Measurements from ENCODE around the gene NAALADL2.

The NAALADL2 gene

GRCh38 chr3:175651716-175652115 is 792.6 kb downstream of the NAALADL2 start:
- DNase-seq, result no peak

GRCh38 chr3:175655351-175655750 is 796.2 kb downstream of the NAALADL2 start:
- DNase-seq, result no peak

GRCh38 chr3:175656461-175656860 is 797.3 kb downstream of the NAALADL2 start:
- DNase-seq, result no peak

- no peak for DNase-seq
Measured at GRCh38 chr3:175659670-175660350, 800.7 kb downstream of the NAALADL2 start.

DNA sequence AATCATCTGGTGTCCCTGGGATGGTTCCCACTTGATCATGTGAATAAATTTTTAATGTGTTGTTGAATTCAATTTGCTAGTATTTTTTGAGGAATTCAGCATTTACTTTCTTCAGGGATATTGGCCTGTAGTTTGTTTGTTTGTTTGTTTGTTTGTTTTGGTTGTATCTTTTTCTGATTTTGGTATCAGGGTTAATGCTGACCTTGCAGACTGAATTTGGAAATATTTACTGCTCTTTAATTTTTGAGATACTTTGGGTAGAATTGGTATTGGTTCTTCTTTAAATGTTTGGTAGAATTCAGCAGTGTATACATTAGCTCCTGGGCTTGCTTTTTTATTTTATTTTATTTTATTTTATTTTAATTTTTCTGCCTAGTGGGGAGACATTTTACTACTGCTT is 803.7 kb downstream of the NAALADL2 start:
- DNase-seq, result no peak

DNA sequence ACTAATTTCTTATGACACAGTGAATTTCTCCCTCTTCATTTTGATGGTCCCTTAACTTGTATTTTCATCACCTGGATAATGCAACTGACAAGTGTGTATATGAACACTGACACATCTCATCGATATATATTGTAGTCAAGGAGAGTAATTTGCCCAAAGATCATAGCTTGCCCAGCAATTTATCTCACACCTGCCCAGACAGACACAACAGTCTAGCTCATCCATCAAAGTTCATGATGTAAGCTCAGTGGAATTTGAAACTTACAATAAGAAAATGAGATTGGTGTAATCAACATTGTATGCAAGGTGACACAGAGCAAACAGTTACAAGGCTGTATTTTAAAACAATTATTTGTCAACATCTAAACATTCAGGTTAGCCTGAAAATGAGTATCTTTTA is 805.8 kb downstream of the NAALADL2 start:
- no peak for DNase-seq

DNA sequence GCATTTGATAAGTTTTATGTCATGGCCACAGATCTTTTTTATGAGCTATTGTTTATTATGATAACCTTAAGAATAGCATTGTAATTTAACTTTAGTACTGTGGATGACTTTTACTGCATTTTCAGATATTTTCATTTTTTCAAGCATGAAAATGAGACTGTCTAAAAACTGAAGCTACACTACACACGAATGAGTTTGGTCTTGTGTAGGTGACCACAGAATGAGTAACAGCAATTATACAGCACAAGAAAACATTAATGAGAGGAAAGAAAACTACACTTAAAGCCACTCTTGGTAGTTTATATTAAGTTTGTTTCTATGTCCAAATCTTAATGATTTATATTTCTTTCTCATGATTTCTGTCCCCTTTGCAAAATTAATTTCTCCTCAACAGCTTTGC is 809.2 kb downstream of the NAALADL2 start:
- no peak for DNase-seq

DNA sequence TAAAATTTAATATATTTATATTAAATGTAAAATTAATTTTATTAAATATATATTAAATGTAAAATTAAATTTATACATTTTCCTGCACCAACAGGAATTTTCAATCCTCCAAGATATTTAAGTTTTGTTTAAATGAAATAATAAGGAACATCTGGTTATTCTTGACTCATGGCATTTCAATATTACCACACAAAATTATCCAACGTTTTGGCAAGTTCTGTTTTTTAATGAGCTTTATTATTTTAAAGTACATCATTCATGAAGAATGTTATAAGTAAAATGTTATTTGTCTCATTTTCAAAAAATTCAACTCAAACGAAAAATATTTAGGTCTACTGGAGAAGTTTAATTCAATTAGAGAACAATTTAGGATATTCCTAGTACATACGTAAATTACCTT is 811.4 kb downstream of the NAALADL2 start:
- no peak for DNase-seq

GRCh38 chr3:175672119-175672689 is 813.1 kb downstream of the NAALADL2 start:
- DNase-seq, result no peak

GRCh38 chr3:175679568-175679967 is 820.4 kb downstream of the NAALADL2 start:
- DNase-seq, result no peak

- no peak for DNase-seq
Measured at GRCh38 chr3:175692256-175692655, 833.1 kb downstream of the NAALADL2 start.

DNA sequence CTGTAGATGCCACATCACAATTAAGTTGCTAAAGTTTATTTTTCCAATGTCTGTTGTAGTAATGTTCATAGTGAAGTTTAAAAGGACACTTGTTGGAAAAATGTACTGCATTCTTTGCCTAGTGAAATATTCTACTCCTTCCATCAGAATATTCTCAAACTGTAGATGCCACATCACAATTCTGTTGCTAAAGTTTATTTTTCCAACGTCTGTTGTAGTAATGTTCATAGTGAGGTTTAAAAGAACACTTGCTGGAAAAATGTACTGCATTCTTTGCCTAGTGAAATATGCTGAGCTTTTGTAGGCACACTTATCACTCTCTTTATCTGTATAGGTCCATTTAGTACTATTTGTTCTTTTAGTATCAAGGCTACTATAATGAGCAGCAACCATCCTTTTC is 836.1 kb downstream of the NAALADL2 start:
- no peak for DNase-seq

DNA sequence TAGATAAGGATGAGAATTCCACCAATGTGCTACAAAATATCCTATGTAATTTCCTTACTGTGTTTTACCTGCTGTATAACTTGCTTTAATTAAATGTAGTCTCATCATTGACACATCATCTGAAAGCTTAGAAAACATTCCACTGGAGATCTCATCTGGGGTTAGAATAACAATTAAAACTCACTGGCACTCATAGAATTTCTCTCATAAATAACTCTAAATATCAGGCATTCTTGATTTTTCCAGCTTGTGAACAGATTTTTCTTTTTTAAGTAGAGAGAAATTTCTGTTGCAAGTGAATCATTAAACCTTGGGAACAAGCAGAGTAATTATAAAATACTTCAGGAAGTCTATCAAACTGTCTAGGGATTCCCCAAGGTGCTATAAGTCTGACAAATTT is 843.8 kb downstream of the NAALADL2 start:
- DNase-seq, result no peak

DNA sequence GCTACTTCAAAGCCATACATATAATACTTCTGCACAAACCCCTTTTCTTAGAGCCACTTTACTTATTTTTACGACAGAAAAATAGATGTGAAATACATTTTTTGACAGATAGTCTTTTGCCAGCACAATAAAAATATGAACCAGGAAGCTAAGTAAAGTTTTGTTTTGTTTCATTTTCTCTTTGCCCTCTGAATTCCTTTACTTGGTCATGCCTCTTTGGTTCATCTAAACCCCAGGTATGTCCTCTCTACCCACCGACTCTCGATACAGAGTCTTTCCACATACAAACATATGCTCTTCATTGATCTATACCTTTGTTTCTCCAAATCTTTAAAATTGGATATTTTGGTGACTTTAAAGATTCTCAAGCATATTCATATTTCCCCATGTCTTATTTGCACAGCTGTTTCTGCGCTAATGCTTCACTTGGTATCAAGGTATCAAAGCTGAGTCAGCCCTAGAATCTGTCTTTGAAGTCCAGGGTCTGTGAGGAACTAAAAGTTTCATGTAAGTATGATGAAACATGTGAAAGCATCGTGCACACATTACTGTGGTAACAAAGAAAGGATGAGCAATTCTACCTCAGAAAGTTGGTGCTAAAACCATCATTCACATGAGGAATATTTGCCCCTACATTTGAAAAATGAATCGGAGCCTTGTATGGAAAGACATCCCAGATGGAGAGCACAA is 845.4 kb downstream of the NAALADL2 start:
- no peak for DNase-seq

DNA sequence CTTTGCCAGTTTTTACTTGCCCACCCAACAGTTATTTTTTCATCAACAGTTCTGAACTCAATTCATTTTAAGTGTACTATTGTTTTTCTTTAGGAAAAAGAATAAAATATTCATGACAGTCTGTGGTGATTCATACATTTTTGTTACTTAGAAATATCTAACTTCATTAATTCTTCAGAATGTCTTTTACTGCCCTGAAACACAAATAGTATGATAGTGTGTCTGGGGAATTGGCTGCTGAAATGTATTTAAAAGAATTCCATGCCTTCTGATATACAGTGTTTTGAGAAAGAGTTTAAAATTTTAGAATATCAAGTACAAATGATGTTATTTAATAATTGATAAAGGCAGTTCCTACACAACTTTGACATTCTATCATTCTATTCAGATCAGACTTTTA is 854.1 kb downstream of the NAALADL2 start:
- no peak for DNase-seq

DNA sequence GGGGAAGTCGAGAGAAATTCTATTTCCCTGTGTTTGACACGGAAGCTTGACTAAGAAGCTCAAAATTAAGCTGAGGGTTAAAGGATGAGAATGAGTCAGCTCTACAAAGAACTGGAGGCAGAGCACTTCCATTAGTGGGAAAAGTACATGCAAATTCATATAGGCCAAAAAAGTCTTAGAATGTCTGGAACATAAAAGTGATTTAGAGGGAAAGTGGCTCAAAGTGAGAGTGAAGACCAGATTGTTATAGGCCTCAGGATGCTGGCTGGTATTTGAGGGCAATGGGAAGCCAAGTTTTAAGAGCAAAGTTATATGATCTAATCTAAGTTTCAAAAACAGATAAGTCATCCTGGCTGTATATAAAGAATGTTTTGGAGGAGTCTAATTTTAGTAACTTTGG is 857.3 kb downstream of the NAALADL2 start:
- DNase-seq, result no peak

DNA sequence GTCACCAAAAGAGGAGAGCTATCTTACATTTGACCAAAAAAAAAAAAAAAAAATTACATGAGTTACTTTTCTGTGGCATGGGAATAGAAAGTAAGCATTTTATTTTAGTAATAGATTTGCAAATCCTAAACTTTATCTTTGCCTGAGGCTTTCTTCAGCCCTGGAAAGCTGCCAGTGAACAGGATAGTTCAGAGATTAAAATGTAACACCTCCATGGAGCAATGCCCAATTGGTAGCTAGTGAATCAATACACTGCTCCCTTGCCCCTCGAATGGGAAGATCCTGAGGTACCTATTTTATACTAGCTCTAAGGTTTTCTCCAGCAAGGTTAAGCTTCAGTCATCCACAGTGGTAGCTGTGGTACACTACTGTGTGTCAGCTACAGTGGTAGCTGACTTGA is 867.1 kb downstream of the NAALADL2 start:
- no peak for DNase-seq

- no peak for DNase-seq
Measured at GRCh38 chr3:175728566-175728965, 869.4 kb downstream of the NAALADL2 start.

- no peak for DNase-seq
Measured at GRCh38 chr3:175729466-175729865, 870.3 kb downstream of the NAALADL2 start.

- DNase-seq, result no peak
Measured at GRCh38 chr3:175731543-175731942, 872.4 kb downstream of the NAALADL2 start.

DNA sequence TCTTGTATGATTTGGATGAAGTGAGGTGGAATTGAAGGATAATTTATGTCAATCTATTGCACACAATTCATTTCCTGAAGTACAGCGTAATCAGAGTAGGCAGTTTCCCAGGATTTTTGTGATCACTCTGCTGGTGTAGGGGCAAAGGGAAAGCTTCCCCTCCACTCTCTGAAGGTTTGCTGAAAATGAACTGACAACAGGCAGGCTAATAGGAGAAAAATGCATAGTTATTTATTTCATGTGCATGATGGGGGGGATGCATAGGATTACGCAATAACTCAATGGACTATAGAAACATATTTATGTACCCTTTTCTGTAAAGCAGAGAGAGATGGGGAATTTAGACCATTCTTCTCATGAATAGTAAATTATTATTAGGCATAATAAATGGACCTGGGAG is 872.9 kb downstream of the NAALADL2 start:
- DNase-seq, result no peak

GRCh38 chr3:175735866-175736265 is 876.7 kb downstream of the NAALADL2 start:
- no peak for DNase-seq

Data from amygdala (tissue), 56 donors.